Osteoblast (primary cell): ENCODE data around the gene COL23A1. TPM values are rescaled to one million over a fixed set of nuclear protein-coding genes. Genes with fewer than 3 reads are reported as not detected.

ENCODE experiments used
- DNase-seq: peaks from one replicate; pipeline ENCODE4 v3.0.0; 2011; ENCODE audit warnings: low spot score, mixed read lengths; ENCODE audit not compliant: insufficient read length; ENCODE audit errors: missing footprints
- H2AFZ ChIP-seq: 2 replicates; pipeline ENCODE4 v1.6.0; 2011; ENCODE audit warnings: mild to moderate bottlenecking, low read length
- H3K27ac ChIP-seq: 2 replicates; pipeline ENCODE4 v1.5.1; 2011; ENCODE audit warnings: mild to moderate bottlenecking, low read depth, low read length, moderate library complexity
- H3K27me3 ChIP-seq: 2 replicates; pipeline ENCODE4 v1.6.0; 2012; ENCODE audit warnings: mild to moderate bottlenecking, control low read depth, inconsistent platforms, low read length, moderate library complexity; ENCODE audit not compliant: insufficient read depth
- H3K36me3 ChIP-seq: 2 replicates; pipeline ENCODE4 v1.5.1; 2011; ENCODE audit warnings: mild to moderate bottlenecking, low read length, control low read depth, moderate library complexity; ENCODE audit not compliant: insufficient read depth
- H3K4me1 ChIP-seq: 2 replicates; pipeline ENCODE4 v1.5.1; 2011; ENCODE audit warnings: mild to moderate bottlenecking, low read length, control low read depth, moderate library complexity; ENCODE audit not compliant: insufficient read depth
- H3K4me2 ChIP-seq: 2 replicates; pipeline ENCODE4 v1.6.0; 2011; ENCODE audit warnings: mild to moderate bottlenecking, low read length; ENCODE audit not compliant: insufficient read depth
- H3K4me3 ChIP-seq: fragments of 200-600 bp; sonication (generic); 3 replicates; pipeline ENCODE4 v1.5.1; 2012; ENCODE audit warnings: mild to moderate bottlenecking, low read length, inconsistent platforms; ENCODE audit not compliant: insufficient read depth
- H3K79me2 ChIP-seq: 2 replicates; pipeline ENCODE4 v1.6.0; 2012; ENCODE audit warnings: mild to moderate bottlenecking, low read length, control low read depth, inconsistent platforms; ENCODE audit not compliant: insufficient read depth
- H3K9me3 ChIP-seq: 2 replicates; pipeline ENCODE4 v1.5.1; 2011; ENCODE audit warnings: low read depth, low read length, control low read depth
- H4K20me1 ChIP-seq: 2 replicates; pipeline ENCODE4 v1.6.0; 2012; ENCODE audit warnings: mild to moderate bottlenecking, low read length, control low read depth; ENCODE audit not compliant: insufficient read depth
- CTCF ChIP-seq: IDR thresholded peaks from 2 replicates; pipeline ENCODE4 v1.5.1; 2011; ENCODE audit warnings: mild to moderate bottlenecking, low read depth, low read length, moderate library complexity; ENCODE audit errors: extremely low read depth
- total RNA-seq: library from RNA; depleted of rRNA; stranded (reverse); fragments of >200 nt; gene quantifications from 2 replicates; pipeline ENCODE4 v1.2.3, GENCODE V29; 2012

COL23A1 gene
- total RNA-seq, 1 donor, result under 0.01 TPM

- Histone ChIP-seq H3K9me3 (no peaks in the 10 kb centered on the region), H3K4me3 (no peak overlapping the region), H4K20me1 (no peaks in the 10 kb centered on the region), H3K27ac (no peak overlapping the region), H3K4me1 (no peaks in the 10 kb centered on the region), H2AFZ (no peak overlapping the region), H3K36me3 (no peaks in the 10 kb centered on the region), H3K27me3 (no peaks in the 10 kb centered on the region), H3K79me2 (no peaks in the 10 kb centered on the region), H3K4me2 (no peak overlapping the region)
- no peak for DNase-seq
- TF ChIP-seq CTCF, result no peak
Measured at GRCh38 chr5:178454303-178454702, 135.9 kb downstream of the COL23A1 start.

GRCh38 chr5:178453224-178453623 lies 137.0 kb downstream of the COL23A1 start:
- Histone ChIP-seq H3K79me2 (no peaks in the 10 kb centered on the region), H2AFZ (no peak overlapping the region), H3K36me3 (no peaks in the 10 kb centered on the region), H3K4me1 (no peaks in the 10 kb centered on the region), H3K27ac (no peak overlapping the region), H3K4me3 (no peak overlapping the region), H3K27me3 (no peaks in the 10 kb centered on the region), H3K9me3 (no peaks in the 10 kb centered on the region), H3K4me2 (no peak overlapping the region), H4K20me1 (no peaks in the 10 kb centered on the region)
- TF ChIP-seq CTCF, result no peak
- DNase-seq, result no peak

- Histone ChIP-seq H3K4me3 (no peak overlapping the region), H3K79me2 (no peaks in the 10 kb centered on the region), H3K4me2 (no peak overlapping the region), H3K27ac (no peak overlapping the region), H3K9me3 (no peaks in the 10 kb centered on the region), H2AFZ (no peak overlapping the region), H3K27me3 (no peaks in the 10 kb centered on the region), H3K36me3 (no peaks in the 10 kb centered on the region), H3K4me1 (no peaks in the 10 kb centered on the region), H4K20me1 (no peaks in the 10 kb centered on the region)
- peak; percentile 46 for DNase-seq
- no peak for TF ChIP-seq CTCF
Measured at GRCh38 chr5:178450121-178451028, 139.8 kb downstream of the COL23A1 start.
